Measurements from ENCODE around the gene ETV2. TPM values are rescaled to one million over a fixed set of nuclear protein-coding genes. Genes with fewer than 3 reads are reported as not detected.

The ETV2 gene
- total RNA-seq, 1 donor, result 0.36 TPM

- DNase-seq (ENCODE audit: insufficient read length, low spot score, missing footprints), result peak; percentile 57
- Histone ChIP-seq H3K4me1 (ENCODE audit: insufficient read depth, low read length) (peaks cover 11% of the 10 kb centered on the region), H3K27ac (ENCODE audit: low read depth, low read length) (no peak overlapping the region), H3K4me3 (ENCODE audit: insufficient read depth, low read length) (no peak overlapping the region), H4K20me1 (ENCODE audit: insufficient read depth, low read length) (no peaks in the 10 kb centered on the region), H3K79me2 (ENCODE audit: insufficient read depth, low read length) (no peaks in the 10 kb centered on the region), H3K4me2 (ENCODE audit: insufficient read depth, low read length) (no peak overlapping the region), H2AFZ (ENCODE audit: low read length) (no peak overlapping the region), H3K36me3 (ENCODE audit: insufficient read depth, low read length) (peaks cover 9% of the 10 kb centered on the region), H3K27me3 (ENCODE audit: insufficient read depth, low read length) (no peaks in the 10 kb centered on the region), H3K9me3 (ENCODE audit: low read depth, low read length) (no peaks in the 10 kb centered on the region)
- TF ChIP-seq CTCF (IDR thresholded peaks at IDR 0.05; ENCODE audit: extremely low read depth, low read depth, low read length), result no peak
Observed at GRCh38 chr19:35642312-35642711, 767 bp downstream of the ETV2 start.

GRCh38 chr19:35642798-35643254 is 1.3 kb downstream of the ETV2 start:
- Histone ChIP-seq H3K4me1 (ENCODE audit: insufficient read depth, low read length) (peaks cover 11% of the 10 kb centered on the region), H2AFZ (ENCODE audit: low read length) (peak overlapping the region; percentile 97), H3K27ac (ENCODE audit: low read depth, low read length) (no peak overlapping the region), H4K20me1 (ENCODE audit: insufficient read depth, low read length) (no peaks in the 10 kb centered on the region), H3K4me2 (ENCODE audit: insufficient read depth, low read length) (peak overlapping the region; percentile 96), H3K9me3 (ENCODE audit: low read depth, low read length) (no peaks in the 10 kb centered on the region), H3K4me3 (ENCODE audit: insufficient read depth, low read length) (peak overlapping the region; percentile 77), H3K36me3 (ENCODE audit: insufficient read depth, low read length) (peaks cover 5% of the 10 kb centered on the region), H3K79me2 (ENCODE audit: insufficient read depth, low read length) (no peaks in the 10 kb centered on the region), H3K27me3 (ENCODE audit: insufficient read depth, low read length) (no peaks in the 10 kb centered on the region)
- DNase-seq (ENCODE audit: insufficient read length, low spot score, missing footprints), result peak; percentile 72
- TF ChIP-seq CTCF (IDR thresholded peaks at IDR 0.05; ENCODE audit: extremely low read depth, low read depth, low read length), result no peak

- Histone ChIP-seq H3K36me3 (ENCODE audit: insufficient read depth, low read length) (no peaks in the 10 kb centered on the region), H4K20me1 (ENCODE audit: insufficient read depth, low read length) (no peaks in the 10 kb centered on the region), H3K4me2 (ENCODE audit: insufficient read depth, low read length) (peak overlapping the region; percentile 96), H3K9me3 (ENCODE audit: low read depth, low read length) (no peaks in the 10 kb centered on the region), H3K4me3 (ENCODE audit: insufficient read depth, low read length) (peak overlapping the region; percentile 77), H3K27ac (ENCODE audit: low read depth, low read length) (peak overlapping the region; percentile 37), H3K27me3 (ENCODE audit: insufficient read depth, low read length) (no peaks in the 10 kb centered on the region), H3K4me1 (ENCODE audit: insufficient read depth, low read length) (peaks cover 11% of the 10 kb centered on the region), H2AFZ (ENCODE audit: low read length) (peak overlapping the region; percentile 97), H3K79me2 (ENCODE audit: insufficient read depth, low read length) (peaks cover 4% of the 10 kb centered on the region)
- DNase-seq (ENCODE audit: insufficient read length, low spot score, missing footprints), result peak; percentile 96
- no peak for TF ChIP-seq CTCF (IDR thresholded peaks at IDR 0.05; ENCODE audit: extremely low read depth, low read depth, low read length)
Observed at GRCh38 chr19:35643255-35644205, 2.0 kb downstream of the ETV2 start.

All from osteoblast (primary cell).